ENCODE data around the gene ANKS1B.

DNA sequence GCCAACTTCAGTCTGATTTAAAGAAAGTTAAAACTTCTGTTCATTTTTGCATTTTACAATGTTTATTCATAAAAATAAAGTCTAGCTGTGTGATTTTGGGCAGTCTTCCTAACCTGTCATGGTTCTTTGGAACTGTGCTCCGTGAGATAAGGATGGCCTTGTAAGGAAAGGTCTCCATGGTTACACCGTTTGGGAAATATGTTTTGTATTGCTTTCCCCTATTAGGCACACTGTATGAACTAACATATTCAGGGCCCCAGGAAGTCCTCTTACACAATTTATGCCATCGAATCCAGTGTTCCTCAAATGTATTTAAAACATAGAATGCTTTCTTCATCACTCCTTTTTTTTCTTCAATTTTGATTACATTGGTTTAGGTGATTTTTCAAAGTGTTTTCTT lies 1285.2 kb downstream of the ANKS1B start:
- TF ChIP-seq, protein P1, sequence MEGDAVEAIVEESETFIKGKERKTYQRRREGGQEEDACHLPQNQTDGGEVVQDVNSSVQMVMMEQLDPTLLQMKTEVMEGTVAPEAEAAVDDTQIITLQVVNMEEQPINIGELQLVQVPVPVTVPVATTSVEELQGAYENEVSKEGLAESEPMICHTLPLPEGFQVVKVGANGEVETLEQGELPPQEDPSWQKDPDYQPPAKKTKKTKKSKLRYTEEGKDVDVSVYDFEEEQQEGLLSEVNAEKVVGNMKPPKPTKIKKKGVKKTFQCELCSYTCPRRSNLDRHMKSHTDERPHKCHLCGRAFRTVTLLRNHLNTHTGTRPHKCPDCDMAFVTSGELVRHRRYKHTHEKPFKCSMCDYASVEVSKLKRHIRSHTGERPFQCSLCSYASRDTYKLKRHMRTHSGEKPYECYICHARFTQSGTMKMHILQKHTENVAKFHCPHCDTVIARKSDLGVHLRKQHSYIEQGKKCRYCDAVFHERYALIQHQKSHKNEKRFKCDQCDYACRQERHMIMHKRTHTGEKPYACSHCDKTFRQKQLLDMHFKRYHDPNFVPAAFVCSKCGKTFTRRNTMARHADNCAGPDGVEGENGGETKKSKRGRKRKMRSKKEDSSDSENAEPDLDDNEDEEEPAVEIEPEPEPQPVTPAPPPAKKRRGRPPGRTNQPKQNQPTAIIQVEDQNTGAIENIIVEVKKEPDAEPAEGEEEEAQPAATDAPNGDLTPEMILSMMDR (IDR thresholded peaks at IDR 0.05), result no peak
- TF ChIP-seq POLR2A (IDR thresholded peaks at IDR 0.05), result no peak
